HG03457 (cell line): ENCODE measurements around the gene WAS.
"Not testable (repeated sequence)": the region's sequence is repeated elsewhere in the genome, so short reads cannot be mapped to it uniquely, and the experiment has no call there.

Experiments
- ATAC-seq: cut with Tn5 transposase; IDR thresholded peaks from one replicate; pipeline ENCODE4 v1.9.1; 2021; ENCODE audit warnings: moderate number of reproducible peaks; ENCODE audit not compliant: unreplicated experiment

WAS gene

GRCh38 chrX:48684134-48684533, 535 bp downstream of the WAS start:
- ATAC-seq, result no peak

GRCh38 chrX:48685416-48685815, 1.8 kb downstream of the WAS start:
- no peak for ATAC-seq

- no peak for ATAC-seq
These were observed 5.0 kb downstream of the WAS start for GRCh38 chrX:48688531-48689150.

GRCh38 chrX:48689208-48689920, 5.8 kb downstream of the WAS start:
- no peak for ATAC-seq

- not testable (repeated sequence) for ATAC-seq
These were observed 8.1 kb downstream of the WAS start for GRCh38 chrX:48691746-48692145.

- no peak for ATAC-seq
These were observed 11.4 kb downstream of the WAS start for GRCh38 chrX:48694776-48695533.

- ATAC-seq, result no peak
These were observed 11.9 kb downstream of the WAS start for GRCh38 chrX:48695534-48695896.

- ATAC-seq, result no peak
These were observed 12.3 kb downstream of the WAS start for GRCh38 chrX:48695925-48696300.

GRCh38 chrX:48696301-48696908, 12.8 kb downstream of the WAS start, which contains the start of gene SUV39H1:
TSS of gene SUV39H1 (plus strand) at chrX:48696734. CDS start at chrX:48696785, 51 bp downstream.
- peak; percentile 89 for ATAC-seq

- ATAC-seq, result peak; percentile 19
These were observed 13.5 kb downstream of the WAS start for GRCh38 chrX:48696909-48697727.

GRCh38 chrX:48698306-48698705, 14.7 kb downstream of the WAS start:
- no peak for ATAC-seq

GRCh38 chrX:48700246-48700645, 16.6 kb downstream of the WAS start:
- no peak for ATAC-seq

- ATAC-seq, result no peak
These were observed 17.5 kb downstream of the WAS start for GRCh38 chrX:48700951-48701653.

- ATAC-seq, result no peak
These were observed 18.4 kb downstream of the WAS start for GRCh38 chrX:48702032-48702431.

GRCh38 chrX:48702716-48703115, 19.1 kb downstream of the WAS start:
- no peak for ATAC-seq

- ATAC-seq, result no peak
These were observed 19.6 kb downstream of the WAS start for GRCh38 chrX:48703228-48703627.

GRCh38 chrX:48703642-48704481, 20.3 kb downstream of the WAS start:
- no peak for ATAC-seq

- no peak for ATAC-seq
These were observed 22.3 kb downstream of the WAS start for GRCh38 chrX:48705871-48706270.

- no peak for ATAC-seq
These were observed 26.0 kb downstream of the WAS start for GRCh38 chrX:48709522-48710112.
